ENCODE results near the gene CAMSAP3. TPM values are rescaled to one million over a fixed set of nuclear protein-coding genes. Genes with fewer than 3 reads are reported as not detected.

Gene CAMSAP3
- total and polyA plus RNA-seq, 10 of the 15 experiments (the other 5 are each of a cell fraction or from before 2014, with no cell fraction given) = 0.03 to 6.3 (median 0.72) TPM

- TF ChIP-seq TARDBP (IDR thresholded peaks at IDR 0.05; ENCODE audit: borderline replicate concordance) = 0 out of 2 replicates have a peak, but pooled peaks have one; percentile 22
- TF ChIP-seq POLR2A (IDR thresholded peaks at IDR 0.05; ENCODE audit: low read depth, low read length) = peak; percentile 71
These were observed 44.2 kb downstream of the CAMSAP3 start (continued) for GRCh38 chr19:7639863-7640348.

- TF ChIP-seq ATF7 (IDR thresholded peaks at IDR 0.05; ENCODE audit: low read depth) = no peak
- TF ChIP-seq, protein P1, sequence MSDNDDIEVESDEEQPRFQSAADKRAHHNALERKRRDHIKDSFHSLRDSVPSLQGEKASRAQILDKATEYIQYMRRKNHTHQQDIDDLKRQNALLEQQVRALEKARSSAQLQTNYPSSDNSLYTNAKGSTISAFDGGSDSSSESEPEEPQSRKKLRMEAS (IDR thresholded peaks at IDR 0.05; ENCODE audit: low read depth, low read length) = no peak
- TF ChIP-seq CBFB (IDR thresholded peaks at IDR 0.05; ENCODE audit: low read depth) = no peak
- TF ChIP-seq SMARCA5 (IDR thresholded peaks at IDR 0.05) = no peak
- TF ChIP-seq CBX3 (IDR thresholded peaks at IDR 0.05; ENCODE audit: borderline replicate concordance, low read depth) = no peak
- TF ChIP-seq NKRF (conservative IDR thresholded peaks at IDR 0.05) = no peak
- TF ChIP-seq, protein P2, sequence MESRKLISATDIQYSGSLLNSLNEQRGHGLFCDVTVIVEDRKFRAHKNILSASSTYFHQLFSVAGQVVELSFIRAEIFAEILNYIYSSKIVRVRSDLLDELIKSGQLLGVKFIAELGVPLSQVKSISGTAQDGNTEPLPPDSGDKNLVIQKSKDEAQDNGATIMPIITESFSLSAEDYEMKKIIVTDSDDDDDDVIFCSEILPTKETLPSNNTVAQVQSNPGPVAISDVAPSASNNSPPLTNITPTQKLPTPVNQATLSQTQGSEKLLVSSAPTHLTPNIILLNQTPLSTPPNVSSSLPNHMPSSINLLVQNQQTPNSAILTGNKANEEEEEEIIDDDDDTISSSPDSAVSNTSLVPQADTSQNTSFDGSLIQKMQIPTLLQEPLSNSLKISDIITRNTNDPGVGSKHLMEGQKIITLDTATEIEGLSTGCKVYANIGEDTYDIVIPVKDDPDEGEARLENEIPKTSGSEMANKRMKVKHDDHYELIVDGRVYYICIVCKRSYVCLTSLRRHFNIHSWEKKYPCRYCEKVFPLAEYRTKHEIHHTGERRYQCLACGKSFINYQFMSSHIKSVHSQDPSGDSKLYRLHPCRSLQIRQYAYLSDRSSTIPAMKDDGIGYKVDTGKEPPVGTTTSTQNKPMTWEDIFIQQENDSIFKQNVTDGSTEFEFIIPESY (IDR thresholded peaks at IDR 0.05) = no peak
- no peak for TF ChIP-seq POLR2AphosphoS5 (IDR thresholded peaks at IDR 0.05; ENCODE audit: low read length)
- no peak for TF ChIP-seq USF1 (IDR thresholded peaks at IDR 0.05; ENCODE audit: borderline replicate concordance, extremely low read length, insufficient read depth, low read depth, low read length)
- no peak for TF ChIP-seq MYC (IDR thresholded peaks at IDR 0.05; ENCODE audit: insufficient read depth, insufficient read length, insufficient replicate concordance, low read length, severe bottlenecking)
- TF ChIP-seq HCFC1 (IDR thresholded peaks at IDR 0.05; ENCODE audit: low read length) = no peak
- no peak for TF ChIP-seq NFXL1 (IDR thresholded peaks at IDR 0.05; ENCODE audit: borderline replicate concordance)
- TF ChIP-seq RCOR1 (conservative IDR thresholded peaks at IDR 0.05; ENCODE audit: low read depth, low read length) = no peak
- no peak for TF ChIP-seq RAD51 (IDR thresholded peaks at IDR 0.05)
- TF ChIP-seq, protein P3, sequence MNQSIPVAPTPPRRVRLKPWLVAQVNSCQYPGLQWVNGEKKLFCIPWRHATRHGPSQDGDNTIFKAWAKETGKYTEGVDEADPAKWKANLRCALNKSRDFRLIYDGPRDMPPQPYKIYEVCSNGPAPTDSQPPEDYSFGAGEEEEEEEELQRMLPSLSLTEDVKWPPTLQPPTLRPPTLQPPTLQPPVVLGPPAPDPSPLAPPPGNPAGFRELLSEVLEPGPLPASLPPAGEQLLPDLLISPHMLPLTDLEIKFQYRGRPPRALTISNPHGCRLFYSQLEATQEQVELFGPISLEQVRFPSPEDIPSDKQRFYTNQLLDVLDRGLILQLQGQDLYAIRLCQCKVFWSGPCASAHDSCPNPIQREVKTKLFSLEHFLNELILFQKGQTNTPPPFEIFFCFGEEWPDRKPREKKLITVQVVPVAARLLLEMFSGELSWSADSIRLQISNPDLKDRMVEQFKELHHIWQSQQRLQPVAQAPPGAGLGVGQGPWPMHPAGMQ (IDR thresholded peaks at IDR 0.05; ENCODE audit: borderline replicate concordance) = no peak
- H3K4me3 ChIP-seq = no peak overlapping the region
- CTCF ChIA-PET = no interaction called here
- WGBS (ENCODE audit: insufficient coverage, insufficient replicate concordance, low lambda C conversion rate, missing lambda C conversion rate) = 98% methylated on average over 11 of the region's 11 CpGs
- SMC1A ChIA-PET (ENCODE audit: uncharacterized antibody, unreplicated experiment) = no interaction called here
- RAD21 ChIA-PET (ENCODE audit: unreplicated experiment) = no interaction called here
- intact Hi-C loops (cut with micrococcal nuclease; ENCODE audit: unreplicated experiment) = no loop called here
- H4K20me1 ChIP-seq (ENCODE audit: control insufficient read depth, insufficient read depth) = no peaks in the 10 kb centered on the region
- no peak overlapping the region for H3K27ac ChIP-seq (ENCODE audit: control insufficient read depth, insufficient read depth)
- DNase-seq (ENCODE audit: low read depth, low spot score) (no peak), FAIRE-seq (no peak), ATAC-seq (no peak)
- BruUV-seq (replicated peaks) = no TSS peak
- peaks cover 18% of the 10 kb centered on the region for H3K79me2 ChIP-seq (ENCODE audit: control insufficient read depth, insufficient read depth, low read length)
- no peak overlapping the region for H3K4me2 ChIP-seq (ENCODE audit: control insufficient read depth, insufficient read depth)
- H2AFZ ChIP-seq (ENCODE audit: control insufficient read depth, low read depth, low read length) = no peak overlapping the region
- no peaks in the 10 kb centered on the region for H3K27me3 ChIP-seq (replicated peaks in 1 of 2; ENCODE audit: control insufficient read depth in 2 of 2, insufficient read depth in 2 of 2, low read length in 1 of 2)
- in situ Hi-C loops (cut with MboI) = no loop called here
- peaks cover 0 to 7% of the 10 kb centered on the region in 2 experiments; a peak in 3 of 4 replicates for H3K36me3 ChIP-seq (ENCODE audit: control insufficient read depth in 2 of 2, insufficient read depth in 2 of 2, low read length in 1 of 2)
- peaks cover 14% of the 10 kb centered on the region for H3K4me1 ChIP-seq (ENCODE audit: control insufficient read depth, insufficient read depth, low read length)
- no peak overlapping the region for H3K9ac ChIP-seq (ENCODE audit: control insufficient read depth, insufficient read depth, low read length)
- no peaks in the 10 kb centered on the region; the same call in 2 of the 3 replicates for H3K9me3 ChIP-seq (replicated peaks; ENCODE audit: control insufficient read depth, insufficient read depth, low read length)
- POLR2A ChIA-PET = interaction anchor here (0.6 kb wide), 1 partner anchor 21 kb away, joined by 3 read pairs; no protein-coding TSS in a partner anchor
These were observed 45.1 kb downstream of the CAMSAP3 start for GRCh38 chr19:7640803-7641202.
